T-helper 1 cell treated with Interleukin-12 subunit alpha and Interleukin-12 subunit beta and Interleukin-4 antibody, amounts not matched to agents 30 ng/mL and 1 ng/mL, for 36 hours (primary cell): ENCODE data around the gene SIRT6. TPM values are rescaled to one million over a fixed set of nuclear protein-coding genes. Genes with fewer than 3 reads are reported as not detected.
"Not testable (repeated sequence)": the region's sequence is repeated elsewhere in the genome, so short reads cannot be mapped to it uniquely, and the experiment has no call there.

Source experiments
- intact Hi-C: fragments of 100-400 bp; cut with micrococcal nuclease; formaldehyde crosslinking; loops from one replicate; pipeline ENCODE4 v1.15.1; 2024
- total RNA-seq: library from RNA; stranded (reverse); gene quantifications from 2 replicates; pipeline ENCODE4 v1.2.3, GENCODE V29; 2022

SIRT6 gene
- total RNA-seq, result 49.5 and 49.6 TPM in 2 replicates

DNA sequence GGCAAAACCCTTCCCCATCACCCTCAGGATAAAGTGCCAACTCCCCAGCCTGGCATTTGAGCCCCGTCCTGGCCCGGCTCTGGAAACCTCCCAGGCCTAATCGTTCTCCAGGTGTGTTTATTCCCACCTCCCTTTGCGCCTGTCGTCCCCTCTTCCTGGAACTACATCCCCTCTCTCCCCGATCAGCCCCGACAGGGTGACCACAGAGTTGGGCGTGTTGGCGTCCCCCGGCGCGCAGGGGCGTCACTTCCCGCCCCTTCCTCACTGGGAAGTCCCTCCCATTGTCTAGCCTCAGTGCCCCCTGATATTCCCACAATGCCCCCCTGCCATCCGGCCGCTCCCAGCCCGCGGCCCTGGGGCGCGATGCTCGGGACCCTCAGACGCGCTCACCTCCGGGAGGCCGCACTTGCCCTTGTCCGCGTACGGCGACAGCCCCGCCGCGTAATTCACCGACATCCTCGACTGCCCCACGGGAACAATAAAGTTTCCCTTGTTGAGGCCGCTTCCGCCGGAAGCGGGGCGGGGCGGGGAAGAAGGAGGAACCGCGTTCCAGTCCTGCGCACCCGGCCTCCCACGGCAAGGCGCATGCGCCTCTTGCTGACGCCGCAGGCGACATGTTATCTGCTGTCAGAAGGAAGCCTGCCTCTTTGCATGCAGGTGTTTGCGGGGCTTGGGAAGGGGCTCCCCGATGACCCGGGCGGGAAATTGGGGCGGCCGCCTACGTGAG, at the start of gene SIRT6, which contains the start of gene ANKRD24:
Gene SIRT6 (minus strand): TSS at position 480 of the 727 bp plus-strand sequence. CDS start 24 bp downstream, at position 456.
Gene ANKRD24 (plus strand): TSS at position 606 of the 727 bp plus-strand sequence. CDS start 3,737 bp downstream, outside the sequence.
- intact Hi-C loops, result loop anchor here (1.0 to 5.0 kb wide), 8 partner anchors 58 to 747 kb away; partner anchors contain the start of genes CHAF1A, FEM1A, MAP2K2 and SH3GL1

- intact Hi-C loops, result not testable (repeated sequence)
Measured at GRCh38 chr19:4232139-4232538, 49.8 kb upstream of the SIRT6 start.

GRCh38 chr19:4231521-4231920, 49.2 kb upstream of the SIRT6 start:
- intact Hi-C loops, result not testable (repeated sequence)

- intact Hi-C loops, result not testable (repeated sequence)
Measured at GRCh38 chr19:4230237-4230636, 47.9 kb upstream of the SIRT6 start.

GRCh38 chr19:4229179-4229931, 47.0 kb upstream of the SIRT6 start, which contains the start of gene EBI3:
EBI3 (plus strand) TSS chr19:4229523; CDS start chr19:4229551, 28 bp downstream.
- intact Hi-C loops, result no loop called here

GRCh38 chr19:4228765-4229178, 46.4 kb upstream of the SIRT6 start:
- intact Hi-C loops, result no loop called here

DNA sequence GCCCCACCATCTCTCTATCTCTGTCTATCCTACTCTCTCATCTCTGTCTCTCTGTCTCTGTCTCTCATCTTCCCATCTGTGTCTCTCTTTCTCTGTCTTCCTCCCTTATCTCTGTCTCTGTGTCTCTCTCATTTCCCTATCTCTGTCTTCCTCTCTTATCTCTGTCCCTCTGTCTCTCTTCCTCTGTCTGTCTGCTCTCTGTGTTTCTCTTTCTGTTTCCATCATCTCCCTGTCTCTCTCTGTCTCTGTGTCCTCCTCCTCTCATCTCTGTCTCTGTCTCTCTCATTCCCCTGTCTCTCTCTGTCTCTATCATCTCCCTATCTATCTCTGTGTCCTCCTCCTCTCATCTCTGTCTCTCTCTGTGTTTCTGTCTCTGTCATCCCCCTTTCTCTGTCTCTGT, 45.4 kb upstream of the SIRT6 start:
- intact Hi-C loops, result no loop called here

- intact Hi-C loops, result no loop called here
Measured at GRCh38 chr19:4225885-4226284, 43.5 kb upstream of the SIRT6 start.

DNA sequence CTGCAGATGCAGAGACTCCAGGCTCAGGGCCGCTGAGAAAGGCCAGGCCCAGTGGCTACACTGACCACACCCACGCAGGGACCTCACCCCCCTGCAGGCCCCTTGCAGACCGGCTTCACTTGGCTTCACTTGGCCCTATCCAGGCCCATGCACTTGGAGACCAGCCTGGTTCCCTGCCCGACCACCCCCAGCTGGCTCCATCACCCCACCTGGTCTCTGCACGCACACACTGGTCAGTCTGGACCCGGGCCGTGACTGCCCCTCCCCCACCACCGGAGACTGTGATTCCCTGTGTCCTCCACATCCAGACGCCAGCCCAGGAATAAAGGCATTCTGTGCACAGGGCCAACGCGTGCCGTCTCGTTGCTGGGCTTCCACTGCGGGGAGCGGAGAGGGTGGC, 42.1 kb upstream of the SIRT6 start:
- intact Hi-C loops, result no loop called here

GRCh38 chr19:4220188-4220587, 37.8 kb upstream of the SIRT6 start:
- intact Hi-C loops, result no loop called here

DNA sequence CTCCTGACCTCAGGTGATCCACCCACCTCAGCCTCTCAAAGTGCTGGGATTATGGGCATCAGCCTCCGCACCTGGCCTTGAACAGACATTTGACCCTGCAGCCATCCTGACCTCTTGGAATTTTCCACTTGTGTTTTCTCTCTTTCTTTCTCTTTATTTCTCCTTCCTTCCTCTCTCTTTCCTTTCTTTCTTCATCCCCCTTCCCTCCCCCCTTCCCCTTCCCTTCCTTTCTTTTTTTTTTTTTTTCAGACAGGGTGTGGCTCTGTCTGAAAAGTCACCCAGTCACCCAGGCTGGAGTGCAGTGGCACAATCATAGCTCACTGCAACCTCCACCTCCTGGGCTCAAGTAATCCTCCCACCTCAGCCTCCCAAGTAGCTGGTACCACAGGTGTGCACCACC, 36.2 kb upstream of the SIRT6 start:
- intact Hi-C loops, result not testable (repeated sequence)

GRCh38 chr19:4217429-4218264, 35.3 kb upstream of the SIRT6 start:
- intact Hi-C loops, result no loop called here

GRCh38 chr19:4216846-4217245, 34.5 kb upstream of the SIRT6 start:
- intact Hi-C loops, result no loop called here

- intact Hi-C loops, result no loop called here
Measured at GRCh38 chr19:4215807-4216206, 33.4 kb upstream of the SIRT6 start.

GRCh38 chr19:4213116-4213515, 30.8 kb upstream of the SIRT6 start:
- intact Hi-C loops, result no loop called here

DNA sequence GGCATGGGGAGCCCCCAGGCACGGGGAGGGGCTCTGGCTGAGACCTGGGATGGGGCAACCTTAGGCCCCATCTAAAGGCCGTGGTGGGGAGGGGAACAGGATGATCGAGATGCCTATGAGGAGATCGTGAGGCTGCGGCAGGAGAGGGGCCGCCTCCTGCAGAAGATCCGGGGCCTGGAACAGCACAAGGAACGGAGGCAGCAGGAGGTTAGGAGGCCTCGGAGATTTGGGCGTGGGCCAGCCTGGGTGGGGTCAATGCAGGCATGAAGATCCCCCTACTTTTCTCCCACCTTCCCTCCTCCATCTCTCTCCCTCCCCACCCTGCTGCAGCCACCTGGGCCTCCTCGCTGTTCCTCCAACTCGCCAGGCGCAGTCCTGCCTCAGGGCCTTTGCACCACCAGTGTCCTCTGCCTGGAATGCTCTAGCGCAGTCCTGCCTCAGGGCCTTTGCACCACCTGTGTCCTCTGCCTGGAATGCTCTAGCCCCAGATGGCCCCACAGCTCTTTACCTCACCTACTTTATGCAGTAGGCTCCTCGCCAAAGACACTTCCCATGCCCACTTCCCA, 27.9 kb upstream of the SIRT6 start:
- intact Hi-C loops, result no loop called here

GRCh38 chr19:4208385-4209094, 26.2 kb upstream of the SIRT6 start:
- intact Hi-C loops, result no loop called here

- intact Hi-C loops, result no loop called here
Measured at GRCh38 chr19:4206818-4207484, 24.6 kb upstream of the SIRT6 start.

DNA sequence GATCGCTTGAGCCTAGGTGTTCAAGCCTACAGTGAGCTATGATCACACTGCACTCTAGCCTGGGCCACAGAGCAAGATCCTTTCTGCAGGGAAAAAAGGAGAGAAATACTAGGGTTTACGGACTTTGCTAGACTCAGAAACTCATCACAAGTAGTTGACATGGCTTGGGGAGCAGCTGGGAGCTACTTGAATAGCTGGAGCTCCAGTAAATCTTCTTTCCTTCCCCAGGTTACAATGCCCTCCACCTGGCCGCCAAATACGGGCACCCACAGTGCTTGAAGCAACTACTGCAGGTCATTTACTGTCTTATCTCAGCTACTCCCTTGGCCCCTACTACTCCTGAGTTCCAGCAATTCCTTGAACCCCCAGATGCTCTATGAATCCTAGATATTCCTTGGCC, 19.4 kb upstream of the SIRT6 start:
- intact Hi-C loops, result no loop called here
